Measurements from ENCODE around the gene S100A7.
"Not testable (repeated sequence)": the region's sequence is repeated elsewhere in the genome, so short reads cannot be mapped to it uniquely, and the experiment has no call there.

The S100A7 gene

DNA sequence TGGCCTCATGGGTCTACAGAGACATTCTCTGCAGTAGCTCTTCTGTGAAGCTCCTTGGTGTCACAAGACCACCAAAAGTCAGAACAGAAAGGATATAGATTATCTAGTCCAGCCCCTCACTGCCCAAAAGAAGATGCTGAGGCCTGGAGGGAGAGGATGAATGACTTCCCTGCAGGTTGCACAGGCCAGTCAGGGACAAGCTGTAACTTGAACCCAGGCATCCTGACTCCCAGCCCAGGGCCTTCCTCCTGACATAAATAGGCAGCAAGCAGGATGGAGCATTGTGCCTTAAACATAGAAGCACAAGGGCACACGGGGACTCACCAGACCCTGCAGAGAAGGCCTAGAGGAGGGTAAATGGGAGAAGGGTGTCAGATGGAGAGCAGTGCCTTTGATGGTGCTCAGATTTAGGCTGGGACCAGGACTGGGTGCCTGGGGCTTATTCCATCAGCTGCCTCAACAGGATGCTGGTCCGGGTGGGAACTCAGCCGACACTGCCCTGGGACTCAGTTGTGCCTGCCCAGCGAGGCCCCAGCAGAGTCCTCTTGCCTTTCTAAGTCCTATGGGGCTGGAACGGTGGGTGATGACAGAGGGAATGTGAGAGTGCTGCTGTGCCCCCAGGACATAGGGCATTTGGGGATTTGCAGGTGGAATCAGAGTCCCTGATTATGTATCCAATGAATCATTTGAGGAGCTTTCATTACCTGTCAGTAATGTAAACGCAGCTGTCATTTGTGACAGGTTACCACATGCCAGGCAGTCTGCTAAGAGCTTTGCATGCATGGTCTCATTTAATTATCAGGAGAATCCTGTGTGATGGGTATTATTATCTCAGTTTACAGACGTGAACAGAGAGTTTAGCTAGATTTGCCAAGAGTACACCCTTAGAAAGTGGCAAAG lies 30.9 kb downstream of the S100A7 start:
- DNase-seq = peak; percentile 92

DNA sequence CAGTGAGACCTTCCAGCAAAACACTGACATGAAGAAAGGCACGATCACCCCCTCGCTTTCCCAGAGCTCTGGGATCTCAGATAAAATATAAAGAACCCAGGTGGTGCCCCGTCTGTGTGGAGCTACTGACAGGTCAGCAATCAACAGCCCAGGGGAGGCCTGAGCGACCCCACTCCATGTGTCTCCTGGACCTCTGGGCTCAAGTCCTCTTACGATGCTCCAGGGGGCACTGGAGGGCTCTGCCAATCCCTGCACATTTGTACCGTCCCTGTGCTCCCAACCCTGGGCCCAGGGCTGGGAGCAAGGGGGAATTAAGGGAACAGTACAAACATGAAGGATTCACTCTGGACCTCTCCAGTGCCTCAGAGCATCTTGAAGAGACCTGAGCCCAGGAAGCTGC lies 31.7 kb downstream of the S100A7 start:
- DNase-seq = no peak

DNA sequence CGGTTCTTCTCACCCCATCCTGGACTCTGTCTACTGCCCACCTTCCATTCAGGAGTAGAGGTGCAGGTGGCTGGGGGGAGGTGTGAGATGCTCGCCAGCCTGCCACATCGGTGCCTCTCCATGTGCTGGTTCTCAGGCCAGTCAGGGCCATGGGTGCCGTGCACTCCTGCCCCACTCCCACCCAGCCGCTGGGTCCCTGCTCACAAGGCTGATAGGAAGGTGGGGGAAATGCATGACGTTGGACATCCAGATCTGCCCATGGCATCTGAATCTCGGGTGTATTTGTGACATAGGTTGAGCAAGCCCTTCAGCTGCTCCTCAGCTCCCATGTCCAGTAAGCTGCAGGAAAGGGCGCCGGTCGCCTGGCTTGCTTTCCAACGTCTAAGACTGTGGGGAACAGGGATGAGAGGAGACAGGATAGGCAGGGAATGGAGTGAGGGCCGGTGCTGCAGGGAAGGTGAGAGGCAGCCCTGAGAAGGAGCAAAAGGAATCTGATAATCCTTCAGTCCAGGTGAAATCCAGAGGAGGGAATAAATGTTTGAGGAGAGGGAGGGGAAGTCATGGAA lies 32.3 kb downstream of the S100A7 start:
- no peak for DNase-seq

DNA sequence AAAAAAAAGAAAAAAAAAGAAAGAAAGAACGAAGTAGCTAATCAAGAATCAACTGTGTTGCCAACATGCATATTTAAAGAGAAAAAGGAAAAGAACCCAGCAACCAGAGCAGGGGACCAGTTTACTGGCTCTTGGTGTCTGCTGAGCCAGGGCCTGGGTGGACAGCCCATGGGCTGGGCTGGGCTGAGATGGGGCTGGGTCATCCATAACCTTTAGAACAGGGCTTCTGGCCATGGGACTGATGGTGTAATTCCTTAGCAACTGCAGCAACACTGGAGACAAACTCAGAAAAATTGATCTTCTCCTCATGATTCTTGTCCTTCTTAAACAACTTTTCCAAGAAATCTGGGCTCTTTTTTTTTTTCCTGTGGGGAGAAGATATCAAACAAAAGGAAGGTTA lies 33.6 kb downstream of the S100A7 start:
- no peak for DNase-seq

DNA sequence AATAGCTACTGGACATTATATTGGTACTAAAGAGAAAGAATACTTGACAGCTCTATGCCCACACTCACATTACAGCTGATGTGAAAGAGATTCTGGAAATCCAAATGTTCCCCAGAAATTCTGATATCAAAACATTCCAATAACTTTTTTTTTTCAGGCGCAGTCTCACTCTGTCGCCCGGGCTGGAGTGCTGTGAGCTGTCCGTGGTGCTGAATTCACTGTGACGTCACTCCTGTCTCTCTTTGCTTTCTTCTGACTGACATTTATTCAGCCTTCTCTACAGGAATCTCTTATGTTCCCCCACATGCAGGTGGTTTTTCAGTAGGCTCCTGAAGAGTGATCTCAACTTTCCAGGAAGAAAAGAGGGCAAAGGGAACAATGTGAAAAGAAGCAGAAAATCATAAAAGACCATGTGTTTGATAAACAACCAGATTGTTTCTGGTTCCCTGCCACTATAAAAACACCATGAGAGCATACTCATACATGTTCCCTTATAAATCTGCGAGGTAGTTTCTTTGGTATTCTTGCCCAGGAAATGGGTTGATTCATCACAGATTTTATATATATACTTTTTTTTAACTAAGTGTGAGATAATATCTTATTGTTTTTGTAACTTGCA lies 37.9 kb downstream of the S100A7 start:
- no peak for DNase-seq

DNA sequence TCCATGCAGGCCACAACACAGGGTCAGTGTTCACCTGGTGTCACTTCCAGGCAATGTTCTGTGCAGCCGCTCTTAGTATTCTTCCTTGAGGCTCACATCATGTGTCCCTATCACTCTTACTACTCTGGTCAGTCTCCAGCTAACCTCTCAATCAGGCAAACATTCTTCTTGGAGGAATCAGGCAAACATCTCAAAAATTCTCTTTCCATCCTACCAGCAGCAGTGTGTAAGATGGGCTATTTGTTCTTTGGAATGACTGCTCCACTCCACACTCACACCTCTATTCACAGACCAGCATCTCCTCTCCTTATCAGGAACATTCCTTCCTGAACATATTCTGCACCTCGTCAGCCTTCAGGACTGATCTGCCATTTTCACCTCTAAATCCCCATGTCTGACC lies 40.1 kb downstream of the S100A7 start:
- DNase-seq = no peak

DNA sequence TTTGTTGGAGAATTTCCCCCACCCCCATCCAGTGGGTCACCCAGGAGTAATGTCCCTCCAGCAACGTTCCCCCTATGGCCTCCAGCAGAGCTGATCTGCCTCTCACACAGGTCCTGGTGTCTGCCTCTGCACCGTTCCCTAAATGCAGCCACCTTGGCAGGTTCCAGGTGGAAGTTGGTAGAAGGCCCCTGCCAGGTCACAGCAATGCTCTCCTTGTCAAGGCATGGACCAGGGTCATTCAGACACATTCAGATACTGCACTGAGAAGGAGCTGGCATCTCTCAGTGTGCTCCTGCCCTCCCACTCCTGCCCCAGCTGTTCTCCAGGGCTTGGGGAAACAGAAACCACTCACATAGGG lies 41.0 kb downstream of the S100A7 start:
- not testable (repeated sequence) for DNase-seq

DNA sequence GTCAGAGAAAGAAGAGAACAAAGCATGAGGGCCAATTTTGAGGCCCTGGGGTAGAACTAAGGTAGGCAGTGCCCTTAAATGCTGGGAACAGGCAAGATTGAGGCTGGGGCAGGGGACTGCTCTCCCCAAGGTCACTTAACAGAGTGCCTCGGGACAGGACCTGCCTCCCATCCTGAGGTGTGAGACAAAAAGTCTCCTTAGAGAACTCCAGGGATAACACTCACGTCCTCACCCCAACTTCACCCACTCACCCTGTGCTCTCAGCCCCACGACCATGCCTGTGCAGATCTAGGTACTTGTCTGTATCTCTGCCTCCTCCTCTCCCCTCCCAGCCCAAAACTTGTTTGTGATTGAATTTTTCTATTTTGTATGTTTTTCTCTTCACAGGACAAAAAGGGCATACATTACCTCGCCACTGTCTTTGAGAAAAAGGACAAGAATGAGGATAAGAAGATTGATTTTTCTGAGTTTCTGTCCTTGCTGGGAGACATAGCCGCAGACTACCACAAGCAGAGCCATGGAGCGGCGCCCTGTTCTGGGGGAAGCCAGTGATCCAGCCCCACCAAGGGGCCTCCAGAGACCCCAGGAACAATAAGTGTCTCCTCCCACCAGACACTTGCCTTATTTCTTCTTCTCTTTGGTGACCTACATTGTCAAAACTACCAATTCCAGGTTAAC lies 41.6 kb downstream of the S100A7 start:
- DNase-seq = not testable (repeated sequence)

DNA sequence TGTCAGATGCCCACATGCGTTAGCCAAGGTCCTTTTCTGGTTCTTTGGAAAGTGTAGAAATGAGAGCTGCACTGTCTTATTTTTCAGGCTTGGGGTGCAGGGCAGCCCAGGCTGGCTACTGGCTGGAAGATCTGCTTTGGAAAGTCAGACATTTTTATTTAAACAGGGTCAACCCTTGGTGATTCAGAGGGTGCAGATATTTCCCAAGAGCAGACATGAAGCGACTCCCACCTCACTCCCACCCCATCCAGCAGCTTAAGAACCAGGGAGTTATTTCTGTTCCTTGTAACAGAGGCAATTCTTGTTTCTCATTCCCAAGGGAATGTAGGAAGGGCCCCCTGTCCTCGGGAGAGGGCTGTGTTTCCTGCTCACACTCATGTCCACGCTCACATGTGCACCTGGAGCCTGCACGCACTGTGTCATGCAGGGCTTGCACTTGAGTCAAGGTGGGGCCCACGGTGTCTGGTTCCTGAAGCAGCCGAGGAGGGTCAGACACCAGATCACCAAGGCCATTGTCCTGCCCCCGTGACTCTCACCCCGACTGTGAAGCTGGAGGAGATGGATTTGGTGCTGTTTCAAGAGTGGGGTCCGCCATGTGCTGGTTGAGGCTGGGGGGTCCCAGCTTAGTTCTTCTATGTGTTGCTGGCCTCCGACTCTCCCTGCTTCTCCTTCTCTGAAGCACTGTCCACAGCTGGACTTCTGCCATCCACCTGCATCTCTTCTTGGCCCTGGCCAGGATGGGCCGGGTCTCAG lies 43.1 kb downstream of the S100A7 start:
- no peak for DNase-seq

DNA sequence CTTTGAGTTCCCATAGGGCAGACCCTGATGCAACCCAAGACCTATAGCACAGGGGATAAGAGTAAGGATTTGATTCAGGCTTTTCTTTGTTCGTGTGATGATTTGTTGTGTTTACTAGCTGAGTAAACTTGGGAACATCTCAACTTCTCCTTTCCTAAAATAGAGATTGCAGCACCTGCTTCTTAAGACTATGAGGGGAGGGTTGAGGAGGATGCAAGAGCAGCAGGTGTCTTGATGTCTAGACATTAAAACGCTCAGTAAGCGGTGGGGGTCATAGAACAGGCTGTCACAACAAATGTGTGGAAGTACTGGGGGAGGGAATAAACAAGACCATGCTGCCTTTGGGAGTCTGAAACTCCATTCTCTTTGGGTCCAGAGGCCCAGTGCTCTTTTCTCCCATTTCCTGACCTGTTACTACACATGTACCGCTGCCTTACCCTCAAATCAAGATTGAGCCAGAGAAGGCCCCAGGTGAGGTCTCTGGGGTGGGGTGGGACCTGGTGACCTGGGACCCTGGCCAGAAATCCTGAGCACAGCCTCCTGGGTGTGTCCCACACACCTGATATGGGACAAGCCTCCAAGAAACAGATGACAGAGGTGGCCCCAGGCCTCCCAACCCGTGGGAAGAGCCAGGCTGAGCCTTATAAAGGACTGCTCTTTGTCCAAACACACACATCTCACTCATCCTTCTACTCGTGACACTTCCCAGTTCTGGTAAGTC lies 44.4 kb downstream of the S100A7 start, which contains the start of gene S100A7A:
TSS of gene S100A7A (plus strand) at position 671 of the 721 bp plus-strand sequence. CDS start 1,563 bp downstream, outside the sequence.
- no peak for DNase-seq

DNA sequence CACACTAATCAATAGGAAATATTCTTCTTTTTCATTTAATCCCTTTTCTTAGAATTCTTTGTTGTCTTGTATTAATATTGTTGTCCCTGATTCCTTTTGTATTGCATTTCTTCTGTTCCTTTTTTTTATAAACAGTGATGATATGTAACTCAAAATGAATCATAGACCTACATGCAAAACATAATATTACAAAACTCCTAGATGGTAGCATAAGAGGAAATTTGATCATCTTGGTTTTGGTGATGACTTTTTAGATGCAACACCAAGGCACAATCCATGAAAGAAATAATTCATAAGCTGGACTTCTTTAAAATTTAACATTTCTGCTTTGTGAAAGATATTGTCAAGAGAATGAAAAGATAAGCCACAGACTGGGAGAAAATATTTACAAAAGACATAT lies 46.5 kb downstream of the S100A7 start:
- not testable (repeated sequence) for DNase-seq

Measured in NCI-H1417 treated with DMSO at 0.1 percent for 48 hours (cell line).